ENCODE results near the gene SLC27A2. TPM values are rescaled to one million over a fixed set of nuclear protein-coding genes. Genes with fewer than 3 reads are reported as not detected.

SLC27A2 gene
- total and polyA plus RNA-seq, 10 of the 15 experiments (the other 5 are each of a cell fraction or from before 2014, with no cell fraction given), result 0.22 to 1.2 (median 0.69) TPM; not detected in 1

GRCh38 chr15:50192164-50192563 lies 10.2 kb downstream of the SLC27A2 start (continued):
- no peak for TF ChIP-seq CBFB (IDR thresholded peaks at IDR 0.05; ENCODE audit: low read depth)
- no peak for TF ChIP-seq NFIC (IDR thresholded peaks at IDR 0.05; ENCODE audit: low read depth, low read length)
- TF ChIP-seq CHD4 (IDR thresholded peaks at IDR 0.05), result no peak
- no peak for TF ChIP-seq PML (IDR thresholded peaks at IDR 0.05; ENCODE audit: low read length)
- TF ChIP-seq, protein P1, sequence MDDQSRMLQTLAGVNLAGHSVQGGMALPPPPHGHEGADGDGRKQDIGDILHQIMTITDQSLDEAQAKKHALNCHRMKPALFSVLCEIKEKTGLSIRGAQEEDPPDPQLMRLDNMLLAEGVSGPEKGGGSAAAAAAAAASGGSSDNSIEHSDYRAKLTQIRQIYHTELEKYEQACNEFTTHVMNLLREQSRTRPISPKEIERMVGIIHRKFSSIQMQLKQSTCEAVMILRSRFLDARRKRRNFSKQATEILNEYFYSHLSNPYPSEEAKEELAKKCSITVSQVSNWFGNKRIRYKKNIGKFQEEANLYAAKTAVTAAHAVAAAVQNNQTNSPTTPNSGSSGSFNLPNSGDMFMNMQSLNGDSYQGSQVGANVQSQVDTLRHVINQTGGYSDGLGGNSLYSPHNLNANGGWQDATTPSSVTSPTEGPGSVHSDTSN (IDR thresholded peaks at IDR 0.05; ENCODE audit: insufficient replicate concordance, low read depth, low read length), result no peak

- in situ Hi-C loops (cut with MboI) (no loop called here), intact Hi-C loops (cut with micrococcal nuclease; ENCODE audit: unreplicated experiment) (no loop called here)
- no peak overlapping the region for H3K27ac ChIP-seq (ENCODE audit: control insufficient read depth, insufficient read depth)
- SMC1A ChIA-PET (ENCODE audit: uncharacterized antibody, unreplicated experiment), result no interaction called here
- H3K4me2 ChIP-seq (ENCODE audit: control insufficient read depth, insufficient read depth), result no peak overlapping the region
- H3K4me3 ChIP-seq, result no peak overlapping the region
- no peak overlapping the region for H2AFZ ChIP-seq (ENCODE audit: control insufficient read depth, low read depth, low read length)
- no peaks in the 10 kb centered on the region for H3K9me3 ChIP-seq (replicated peaks; ENCODE audit: control insufficient read depth, insufficient read depth, low read length)
- DNase-seq (ENCODE audit: low read depth, low spot score) (no peak), ATAC-seq (no peak), FAIRE-seq (no peak)
- 28% methylated on average over 6 of the region's 6 CpGs for WGBS (ENCODE audit: insufficient coverage, insufficient replicate concordance, low lambda C conversion rate, missing lambda C conversion rate)
- BruUV-seq (replicated peaks), result no TSS peak
- POLR2A ChIA-PET, result no interaction called here
- no peaks in the 10 kb centered on the region for H3K27me3 ChIP-seq (replicated peaks in 1 of 2; ENCODE audit: control insufficient read depth in 2 of 2, insufficient read depth in 2 of 2, low read length in 1 of 2)
- CTCF ChIA-PET, result interaction anchor here (1.4 kb wide), 1 partner anchor 11 kb away, joined by 3 read pairs; no protein-coding TSS in a partner anchor
- H4K20me1 ChIP-seq (ENCODE audit: control insufficient read depth, insufficient read depth), result no peaks in the 10 kb centered on the region
- H3K36me3 ChIP-seq (ENCODE audit: control insufficient read depth in 2 of 2, insufficient read depth in 2 of 2, low read length in 1 of 2), result no peaks in the 10 kb centered on the region
- no peaks in the 10 kb centered on the region for H3K79me2 ChIP-seq (ENCODE audit: control insufficient read depth, insufficient read depth, low read length)
- no peaks in the 10 kb centered on the region; the same call in 1 of the 2 replicates for H3K4me1 ChIP-seq (ENCODE audit: control insufficient read depth, insufficient read depth, low read length)
- no peak overlapping the region for H3K9ac ChIP-seq (ENCODE audit: control insufficient read depth, insufficient read depth, low read length)
- RAD21 ChIA-PET (ENCODE audit: unreplicated experiment), result no interaction called here
- TF ChIP-seq PML (IDR thresholded peaks at IDR 0.05; ENCODE audit: low read length) (no peak), HDAC6 (IDR thresholded peaks at IDR 0.05; ENCODE audit: unreplicated experiment) (no peak), JUNB (IDR thresholded peaks at IDR 0.05) (no peak), SMAD1 (IDR thresholded peaks at IDR 0.05; ENCODE audit: low read depth, partially characterized antibody) (no peak), STAT3 (IDR thresholded peaks at IDR 0.05; ENCODE audit: low read depth, low read length) (no peak), CHD1 (IDR thresholded peaks at IDR 0.05; ENCODE audit: low read depth, low read length) (no peak), SMARCA5 (IDR thresholded peaks at IDR 0.05) (no peak), SIX5 (IDR thresholded peaks at IDR 0.05; ENCODE audit: low read depth, low read length, severe bottlenecking) (no peak), SMAD5 (IDR thresholded peaks at IDR 0.05; ENCODE audit: low read depth) (no peak)
- TF ChIP-seq, protein P2, sequence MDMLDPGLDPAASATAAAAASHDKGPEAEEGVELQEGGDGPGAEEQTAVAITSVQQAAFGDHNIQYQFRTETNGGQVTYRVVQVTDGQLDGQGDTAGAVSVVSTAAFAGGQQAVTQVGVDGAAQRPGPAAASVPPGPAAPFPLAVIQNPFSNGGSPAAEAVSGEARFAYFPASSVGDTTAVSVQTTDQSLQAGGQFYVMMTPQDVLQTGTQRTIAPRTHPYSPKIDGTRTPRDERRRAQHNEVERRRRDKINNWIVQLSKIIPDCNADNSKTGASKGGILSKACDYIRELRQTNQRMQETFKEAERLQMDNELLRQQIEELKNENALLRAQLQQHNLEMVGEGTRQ (IDR thresholded peaks at IDR 0.05; ENCODE audit: borderline replicate concordance, low read depth, low read length), result no peak
- TF ChIP-seq, protein P3, sequence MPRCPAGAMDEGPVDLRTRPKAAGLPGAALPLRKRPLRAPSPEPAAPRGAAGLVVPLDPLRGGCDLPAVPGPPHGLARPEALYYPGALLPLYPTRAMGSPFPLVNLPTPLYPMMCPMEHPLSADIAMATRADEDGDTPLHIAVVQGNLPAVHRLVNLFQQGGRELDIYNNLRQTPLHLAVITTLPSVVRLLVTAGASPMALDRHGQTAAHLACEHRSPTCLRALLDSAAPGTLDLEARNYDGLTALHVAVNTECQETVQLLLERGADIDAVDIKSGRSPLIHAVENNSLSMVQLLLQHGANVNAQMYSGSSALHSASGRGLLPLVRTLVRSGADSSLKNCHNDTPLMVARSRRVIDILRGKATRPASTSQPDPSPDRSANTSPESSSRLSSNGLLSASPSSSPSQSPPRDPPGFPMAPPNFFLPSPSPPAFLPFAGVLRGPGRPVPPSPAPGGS (IDR thresholded peaks at IDR 0.05; ENCODE audit: borderline replicate concordance, insufficient read depth, low read depth, low read length, poor library complexity, severe bottlenecking), result no peak
- TF ChIP-seq, protein P4, sequence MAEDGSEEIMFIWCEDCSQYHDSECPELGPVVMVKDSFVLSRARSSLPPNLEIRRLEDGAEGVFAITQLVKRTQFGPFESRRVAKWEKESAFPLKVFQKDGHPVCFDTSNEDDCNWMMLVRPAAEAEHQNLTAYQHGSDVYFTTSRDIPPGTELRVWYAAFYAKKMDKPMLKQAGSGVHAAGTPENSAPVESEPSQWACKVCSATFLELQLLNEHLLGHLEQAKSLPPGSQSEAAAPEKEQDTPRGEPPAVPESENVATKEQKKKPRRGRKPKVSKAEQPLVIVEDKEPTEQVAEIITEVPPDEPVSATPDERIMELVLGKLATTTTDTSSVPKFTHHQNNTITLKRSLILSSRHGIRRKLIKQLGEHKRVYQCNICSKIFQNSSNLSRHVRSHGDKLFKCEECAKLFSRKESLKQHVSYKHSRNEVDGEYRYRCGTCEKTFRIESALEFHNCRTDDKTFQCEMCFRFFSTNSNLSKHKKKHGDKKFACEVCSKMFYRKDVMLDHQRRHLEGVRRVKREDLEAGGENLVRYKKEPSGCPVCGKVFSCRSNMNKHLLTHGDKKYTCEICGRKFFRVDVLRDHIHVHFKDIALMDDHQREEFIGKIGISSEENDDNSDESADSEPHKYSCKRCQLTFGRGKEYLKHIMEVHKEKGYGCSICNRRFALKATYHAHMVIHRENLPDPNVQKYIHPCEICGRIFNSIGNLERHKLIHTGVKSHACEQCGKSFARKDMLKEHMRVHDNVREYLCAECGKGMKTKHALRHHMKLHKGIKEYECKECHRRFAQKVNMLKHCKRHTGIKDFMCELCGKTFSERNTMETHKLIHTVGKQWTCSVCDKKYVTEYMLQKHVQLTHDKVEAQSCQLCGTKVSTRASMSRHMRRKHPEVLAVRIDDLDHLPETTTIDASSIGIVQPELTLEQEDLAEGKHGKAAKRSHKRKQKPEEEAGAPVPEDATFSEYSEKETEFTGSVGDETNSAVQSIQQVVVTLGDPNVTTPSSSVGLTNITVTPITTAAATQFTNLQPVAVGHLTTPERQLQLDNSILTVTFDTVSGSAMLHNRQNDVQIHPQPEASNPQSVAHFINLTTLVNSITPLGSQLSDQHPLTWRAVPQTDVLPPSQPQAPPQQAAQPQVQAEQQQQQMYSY (CRISPR knock-in tag; IDR thresholded peaks at IDR 0.05), result no peak
These were observed 11.1 kb downstream of the SLC27A2 start for GRCh38 chr15:50192926-50193620.

Measured in GM12878 (cell line).